ENCODE data around the gene CCDC137.

The CCDC137 gene

GRCh38 chr17:81696218-81696941 is 29.8 kb downstream of the CCDC137 start:
- Mint-ChIP-seq H3K27me3 (no peaks in the 10 kb centered on the region), H3K27ac (peak overlapping the region; percentile 59), H3K4me3 (no peak overlapping the region), H3K36me3 (ENCODE audit: low read depth) (peaks cover 92% of the 10 kb centered on the region), H3K4me1 (ENCODE audit: low read depth) (peaks cover 9% of the 10 kb centered on the region), H3K9me3 (no peaks in the 10 kb centered on the region)
- DNase-seq = no peak

DNA sequence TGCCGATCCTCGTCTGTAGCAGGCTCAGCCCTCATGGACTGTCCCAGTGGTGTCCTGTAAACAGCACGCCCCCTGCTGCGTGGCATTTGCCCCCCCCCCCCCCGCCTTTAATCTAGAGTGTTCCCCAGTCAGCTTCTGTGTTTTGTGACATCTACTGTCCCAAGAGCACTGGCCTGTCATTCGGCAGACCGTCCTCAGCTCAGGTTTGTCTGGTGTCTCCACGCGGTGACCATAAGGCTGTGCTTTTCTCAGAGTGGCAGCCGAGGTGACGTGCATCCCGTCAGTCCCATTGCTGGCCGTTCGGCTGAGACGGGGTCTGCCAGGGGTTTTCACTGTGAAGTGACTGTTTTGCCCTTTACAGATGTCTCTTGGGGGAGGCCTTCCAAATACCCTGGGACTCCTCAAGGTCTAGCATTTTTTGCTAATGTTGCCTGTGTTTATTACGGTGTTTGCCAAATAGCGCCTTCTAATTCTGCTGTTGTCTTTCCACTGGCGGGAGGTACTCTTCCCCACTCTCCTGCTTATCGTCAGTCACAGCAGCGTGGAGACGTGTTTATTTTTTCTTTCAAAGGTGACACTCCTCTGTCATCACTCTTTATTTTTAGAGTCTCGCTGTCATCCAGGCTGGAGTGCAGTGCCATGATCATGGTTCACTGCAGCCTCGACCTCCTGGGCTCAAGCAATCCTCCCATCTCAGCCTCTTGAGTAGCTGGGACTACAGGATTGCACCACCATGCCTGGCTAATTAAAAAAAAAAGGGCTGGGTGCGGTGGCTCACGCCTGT is 30.9 kb downstream of the CCDC137 start:
- H3K27me3 Mint-ChIP-seq = no peaks in the 10 kb centered on the region
- H3K9me3 Mint-ChIP-seq = no peaks in the 10 kb centered on the region
- H3K4me1 Mint-ChIP-seq (ENCODE audit: low read depth) = peaks cover 15% of the 10 kb centered on the region
- H3K36me3 Mint-ChIP-seq (ENCODE audit: low read depth) = peaks cover 92% of the 10 kb centered on the region
- no peak for DNase-seq
- no peak overlapping the region for H3K4me3 Mint-ChIP-seq
- H3K27ac Mint-ChIP-seq = peak overlapping the region; percentile 59

DNA sequence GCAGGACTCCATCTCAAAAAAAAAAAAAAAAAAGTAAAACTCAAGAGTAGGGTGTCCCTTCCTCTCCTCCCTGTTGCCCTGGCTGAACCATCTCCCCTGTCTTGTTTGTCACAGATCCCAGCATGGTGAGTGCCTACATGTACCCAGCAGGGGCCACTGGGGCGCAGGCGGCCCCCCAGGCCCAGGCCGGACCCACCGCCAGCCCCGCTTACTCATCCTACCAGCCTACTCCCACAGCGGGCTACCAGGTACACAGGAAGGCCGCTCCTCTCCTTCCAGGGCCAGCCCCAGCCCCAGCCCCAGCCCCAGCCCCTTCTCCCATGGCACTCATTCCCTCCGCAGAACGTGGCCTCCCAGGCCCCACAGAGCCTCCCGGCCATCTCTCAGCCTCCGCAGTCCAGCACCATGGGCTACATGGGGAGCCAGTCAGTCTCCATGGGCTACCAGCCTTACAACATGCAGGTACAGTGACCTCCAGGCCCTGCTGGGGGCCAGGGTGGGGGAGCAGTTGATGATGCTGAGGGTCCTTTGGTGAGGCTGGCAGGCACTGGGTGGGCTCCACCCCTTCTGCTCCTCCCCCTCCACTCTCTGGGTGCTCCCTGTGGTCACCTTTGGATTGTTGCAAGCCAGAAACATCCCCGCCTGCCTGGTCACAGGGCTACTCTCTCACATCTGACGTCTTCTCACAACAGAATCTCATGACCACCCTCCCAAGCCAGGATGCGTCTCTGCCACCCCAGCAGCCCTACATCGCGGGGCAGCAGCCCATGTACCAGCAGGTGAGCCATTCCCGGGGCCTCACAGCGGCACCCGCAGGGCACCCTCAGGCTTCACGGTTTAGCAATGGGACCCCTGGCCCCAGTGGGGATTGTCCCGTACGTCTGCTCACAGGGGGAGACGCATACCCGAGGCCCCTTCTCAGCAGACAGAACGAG is 34.1 kb downstream of the CCDC137 start:
- Mint-ChIP-seq H3K27me3 (no peaks in the 10 kb centered on the region), H3K4me3 (peak overlapping the region; percentile 97), H3K27ac (peak overlapping the region; percentile 97), H3K9me3 (no peaks in the 10 kb centered on the region), H3K4me1 (ENCODE audit: low read depth) (peaks cover 26% of the 10 kb centered on the region), H3K36me3 (ENCODE audit: low read depth) (peaks cover 88% of the 10 kb centered on the region)
- DNase-seq = no peak

DNA sequence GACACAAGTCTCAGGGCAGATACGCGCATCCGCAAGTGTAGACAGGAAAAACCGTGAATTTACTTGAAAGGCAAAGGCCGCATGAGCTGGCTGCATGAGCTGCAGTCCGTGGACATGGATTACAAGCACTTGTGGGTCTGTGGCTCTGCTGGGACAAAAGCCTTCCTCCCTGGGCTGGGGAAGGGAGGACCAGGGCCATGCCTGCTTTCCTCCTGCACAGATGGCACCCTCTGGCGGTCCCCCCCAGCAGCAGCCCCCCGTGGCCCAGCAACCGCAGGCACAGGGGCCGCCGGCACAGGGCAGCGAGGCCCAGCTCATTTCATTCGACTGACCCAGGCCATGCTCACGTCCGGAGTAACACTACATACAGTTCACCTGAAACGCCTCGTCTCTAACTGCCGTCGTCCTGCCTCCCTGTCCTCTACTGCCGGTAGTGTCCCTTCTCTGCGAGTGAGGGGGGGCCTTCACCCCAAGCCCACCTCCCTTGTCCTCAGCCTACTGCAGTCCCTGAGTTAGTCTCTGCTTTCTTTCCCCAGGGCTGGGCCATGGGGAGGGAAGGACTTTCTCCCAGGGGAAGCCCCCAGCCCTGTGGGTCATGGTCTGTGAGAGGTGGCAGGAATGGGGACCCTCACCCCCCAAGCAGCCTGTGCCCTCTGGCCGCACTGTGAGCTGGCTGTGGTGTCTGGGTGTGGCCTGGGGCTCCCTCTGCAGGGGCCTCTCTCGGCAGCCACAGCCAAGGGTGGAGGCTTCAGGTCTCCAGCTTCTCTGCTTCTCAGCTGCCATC is 34.9 kb downstream of the CCDC137 start:
- peak overlapping the region; percentile 97 for H3K4me3 Mint-ChIP-seq
- no peak for DNase-seq
- H3K27me3 Mint-ChIP-seq = no peaks in the 10 kb centered on the region
- peaks cover 88% of the 10 kb centered on the region for H3K36me3 Mint-ChIP-seq (ENCODE audit: low read depth)
- H3K9me3 Mint-ChIP-seq = no peaks in the 10 kb centered on the region
- peak overlapping the region; percentile 97 for H3K27ac Mint-ChIP-seq
- H3K4me1 Mint-ChIP-seq (ENCODE audit: low read depth) = peaks cover 30% of the 10 kb centered on the region

DNA sequence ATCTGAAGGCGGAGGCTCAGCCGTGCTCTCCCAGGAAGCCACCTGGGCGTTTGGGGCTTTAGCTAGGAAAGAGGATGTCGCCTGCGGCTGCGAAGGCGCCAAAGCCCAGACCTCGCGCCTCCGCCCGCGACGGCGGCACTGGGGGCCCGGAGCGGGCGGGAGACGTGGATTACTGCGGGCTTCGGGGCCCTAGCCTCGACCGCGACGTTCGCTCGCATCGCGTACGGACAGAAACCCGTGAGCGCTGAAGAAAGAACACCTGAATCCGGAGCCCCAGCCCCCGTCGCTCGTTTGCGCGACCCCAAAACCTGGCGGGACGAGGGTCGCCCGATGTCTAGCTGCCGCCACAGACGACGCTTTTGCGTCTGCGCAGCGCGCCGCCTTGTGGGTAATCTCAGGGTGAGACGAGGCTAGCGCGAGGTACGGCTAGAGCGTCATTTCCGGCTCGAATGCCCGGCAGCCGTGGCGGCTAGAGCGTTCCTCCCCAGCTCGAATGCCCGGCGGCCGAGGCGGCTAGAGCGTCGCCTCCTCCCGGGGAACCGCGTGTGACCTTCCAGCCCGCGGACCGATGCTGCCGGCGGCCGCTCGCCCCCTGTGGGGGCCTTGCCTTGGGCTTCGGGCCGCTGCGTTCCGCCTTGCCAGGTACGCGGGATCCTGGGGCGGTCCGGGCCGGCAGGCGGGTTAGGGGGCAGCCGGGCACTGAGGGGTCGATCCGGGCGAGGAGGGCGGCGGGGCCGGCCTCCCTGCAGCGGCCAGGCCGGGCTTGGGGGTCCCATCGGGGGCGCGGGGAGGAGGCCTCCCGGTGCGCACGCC is 36.6 kb downstream of the CCDC137 start, which contains the start of gene MRPL12:
TSS of gene MRPL12 (plus strand) at position 434 of the 813 bp plus-strand sequence. CDS start at position 569, 135 bp downstream.
- no peaks in the 10 kb centered on the region for H3K27me3 Mint-ChIP-seq
- peak; percentile 92 for DNase-seq
- H3K36me3 Mint-ChIP-seq (ENCODE audit: low read depth) = peaks cover 86% of the 10 kb centered on the region
- H3K27ac Mint-ChIP-seq = peak within 1 kb of the TSS; percentile 97
- H3K4me1 Mint-ChIP-seq (ENCODE audit: low read depth) = peaks cover 30% of the 10 kb centered on the region
- H3K9me3 Mint-ChIP-seq = no peaks in the 10 kb centered on the region
- peak within 1 kb of the TSS; percentile 97 for H3K4me3 Mint-ChIP-seq

GRCh38 chr17:81703747-81704654 is 37.5 kb downstream of the CCDC137 start:
- no peak for DNase-seq
- H3K36me3 Mint-ChIP-seq (ENCODE audit: low read depth) = peaks cover 85% of the 10 kb centered on the region
- peak overlapping the region; percentile 90 for H3K27ac Mint-ChIP-seq
- no peaks in the 10 kb centered on the region for H3K9me3 Mint-ChIP-seq
- no peaks in the 10 kb centered on the region for H3K27me3 Mint-ChIP-seq
- H3K4me1 Mint-ChIP-seq (ENCODE audit: low read depth) = peaks cover 32% of the 10 kb centered on the region
- H3K4me3 Mint-ChIP-seq = peak overlapping the region; percentile 97

- H3K36me3 Mint-ChIP-seq (ENCODE audit: low read depth) = peaks cover 78% of the 10 kb centered on the region
Observed at GRCh38 chr17:81705518-81706231, 39.1 kb downstream of the CCDC137 start.

DNA sequence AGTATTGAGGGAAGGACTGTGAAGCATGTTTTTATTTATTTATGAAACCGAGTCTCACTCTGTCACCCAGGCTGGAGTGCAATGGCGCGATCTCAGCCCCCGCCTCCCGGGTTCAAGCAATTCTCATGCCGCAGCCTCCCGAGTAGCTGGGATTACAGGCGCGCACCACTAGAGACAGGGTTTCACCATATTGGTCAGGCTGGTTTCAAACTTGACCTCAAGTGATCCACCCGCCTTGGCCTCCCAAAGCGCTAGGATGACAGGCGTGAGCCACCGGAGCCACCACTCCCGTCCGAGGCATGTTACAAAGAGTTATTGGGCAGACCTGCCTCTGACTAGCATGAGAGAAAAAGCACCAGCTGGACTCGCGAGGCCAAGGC is 39.7 kb downstream of the CCDC137 start:
- peaks cover 73% of the 10 kb centered on the region for H3K36me3 Mint-ChIP-seq (ENCODE audit: low read depth)
- H3K27ac Mint-ChIP-seq = peak overlapping the region; percentile 89
- H3K9me3 Mint-ChIP-seq = no peaks in the 10 kb centered on the region
- peaks cover 38% of the 10 kb centered on the region for H3K4me1 Mint-ChIP-seq (ENCODE audit: low read depth)
- peak overlapping the region; percentile 46 for H3K4me3 Mint-ChIP-seq
- DNase-seq = no peak
- H3K27me3 Mint-ChIP-seq = no peaks in the 10 kb centered on the region

More at GRCh38 chr17:81705518-81706231, 39.1 kb downstream of the CCDC137 start:
- Mint-ChIP-seq H3K4me3 (peak overlapping the region; percentile 46), H3K27ac (peak overlapping the region; percentile 89), H3K4me1 (ENCODE audit: low read depth) (peaks cover 38% of the 10 kb centered on the region), H3K27me3 (no peaks in the 10 kb centered on the region), H3K9me3 (no peaks in the 10 kb centered on the region)
- no peak for DNase-seq

- H3K27me3 Mint-ChIP-seq = no peaks in the 10 kb centered on the region
Observed at GRCh38 chr17:81706757-81707624, 40.5 kb downstream of the CCDC137 start.

GRCh38 chr17:81707725-81708646 is 41.4 kb downstream of the CCDC137 start:
- H3K4me1 Mint-ChIP-seq (ENCODE audit: low read depth) = peaks cover 39% of the 10 kb centered on the region
- H3K36me3 Mint-ChIP-seq (ENCODE audit: low read depth) = peaks cover 59% of the 10 kb centered on the region
- no peak overlapping the region for H3K27ac Mint-ChIP-seq

More at GRCh38 chr17:81706757-81707624, 40.5 kb downstream of the CCDC137 start:
- Mint-ChIP-seq H3K27ac (no peak overlapping the region), H3K36me3 (ENCODE audit: low read depth) (peaks cover 65% of the 10 kb centered on the region), H3K4me3 (no peak overlapping the region), H3K9me3 (no peaks in the 10 kb centered on the region), H3K4me1 (ENCODE audit: low read depth) (peaks cover 36% of the 10 kb centered on the region)
- no peak for DNase-seq

More at GRCh38 chr17:81707725-81708646, 41.4 kb downstream of the CCDC137 start:
- Mint-ChIP-seq H3K4me3 (no peak overlapping the region), H3K9me3 (no peaks in the 10 kb centered on the region), H3K27me3 (no peaks in the 10 kb centered on the region)
- DNase-seq = no peak

All from activated T-cell treated with anti-CD3 and anti-CD28 coated beads, Interleukin-2, amount 50 U/mL, for 24 hours (primary cell).